Measurements from ENCODE around the gene RGL2.
"Not testable (repeated sequence)": the region's sequence is repeated elsewhere in the genome, so short reads cannot be mapped to it uniquely, and the experiment has no call there.

Gene RGL2

DNA sequence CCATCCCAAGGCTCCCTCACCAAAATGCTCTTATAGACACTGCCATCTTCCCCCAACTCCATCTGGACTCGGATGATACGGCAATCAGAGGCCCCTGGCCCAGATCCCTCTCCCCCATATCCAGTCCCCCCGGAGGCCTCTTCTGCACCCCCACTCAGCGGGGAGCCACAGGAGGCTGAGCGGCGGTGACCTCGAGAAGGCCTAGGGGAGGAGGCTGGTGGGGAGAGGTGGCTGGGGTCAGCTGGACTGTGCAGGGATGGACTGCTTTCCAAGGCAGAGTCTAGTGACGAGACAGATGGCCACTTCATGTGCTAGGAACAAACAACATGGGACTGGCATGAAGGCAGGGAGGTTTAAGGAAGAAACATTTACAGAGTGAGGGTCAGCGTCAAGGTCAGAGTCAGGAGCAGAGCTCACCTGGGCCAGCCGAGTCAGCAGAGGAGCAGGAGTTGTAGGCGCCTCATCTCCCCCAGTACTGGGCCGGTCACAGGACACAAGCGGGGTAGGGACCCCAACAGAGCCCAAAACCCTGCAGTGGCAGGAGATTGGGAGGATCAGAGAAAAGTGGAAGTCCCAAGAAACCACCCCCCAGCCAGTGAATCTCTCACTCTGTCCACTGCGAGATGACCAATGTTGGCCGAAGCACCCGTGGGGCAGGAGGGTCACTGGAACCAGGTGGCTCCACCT is 5.6 kb downstream of the RGL2 start:
- no peak for DNase-seq

GRCh38 chr6:33290459-33290858 is 8.3 kb downstream of the RGL2 start:
- DNase-seq = no peak

DNA sequence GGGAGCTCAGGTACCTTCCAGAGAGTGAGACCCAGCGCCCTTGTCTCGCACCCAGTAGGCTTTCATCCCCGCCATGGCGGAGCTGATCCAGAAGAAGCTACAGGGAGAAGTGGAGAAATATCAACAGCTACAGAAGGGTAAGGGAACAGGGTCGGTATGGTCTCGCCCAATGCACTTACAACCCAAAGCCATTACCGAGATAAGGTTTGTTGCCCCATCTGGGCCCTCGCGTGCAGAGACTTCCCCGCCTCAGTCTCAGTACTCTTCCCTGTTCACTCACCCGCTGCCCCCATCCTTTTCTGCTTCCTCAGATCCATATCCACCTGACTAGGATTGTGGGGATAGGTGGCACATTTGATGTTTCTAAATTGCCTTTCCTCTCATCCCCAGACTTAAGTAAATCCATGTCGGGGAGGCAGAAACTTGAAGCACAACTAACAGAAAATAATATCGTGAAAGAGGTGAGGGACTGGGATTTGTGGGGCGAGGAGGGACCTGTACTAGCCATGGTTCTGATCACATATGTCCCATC is 8.9 kb downstream of the RGL2 start:
- peak; percentile 70 for DNase-seq

- peak; percentile 98 for DNase-seq
Measured at GRCh38 chr6:33288921-33289783, 9.6 kb downstream of the RGL2 start, which contains the start of the genes PFDN6 and WDR46. Gene PFDN6, plus strand, starts transcription at chr6:33289601. Its CDS starts 256 bp downstream, at chr6:33289857. Gene WDR46, minus strand, starts transcription at chr6:33289239. Its CDS starts 69 bp downstream, at chr6:33289170.

DNA sequence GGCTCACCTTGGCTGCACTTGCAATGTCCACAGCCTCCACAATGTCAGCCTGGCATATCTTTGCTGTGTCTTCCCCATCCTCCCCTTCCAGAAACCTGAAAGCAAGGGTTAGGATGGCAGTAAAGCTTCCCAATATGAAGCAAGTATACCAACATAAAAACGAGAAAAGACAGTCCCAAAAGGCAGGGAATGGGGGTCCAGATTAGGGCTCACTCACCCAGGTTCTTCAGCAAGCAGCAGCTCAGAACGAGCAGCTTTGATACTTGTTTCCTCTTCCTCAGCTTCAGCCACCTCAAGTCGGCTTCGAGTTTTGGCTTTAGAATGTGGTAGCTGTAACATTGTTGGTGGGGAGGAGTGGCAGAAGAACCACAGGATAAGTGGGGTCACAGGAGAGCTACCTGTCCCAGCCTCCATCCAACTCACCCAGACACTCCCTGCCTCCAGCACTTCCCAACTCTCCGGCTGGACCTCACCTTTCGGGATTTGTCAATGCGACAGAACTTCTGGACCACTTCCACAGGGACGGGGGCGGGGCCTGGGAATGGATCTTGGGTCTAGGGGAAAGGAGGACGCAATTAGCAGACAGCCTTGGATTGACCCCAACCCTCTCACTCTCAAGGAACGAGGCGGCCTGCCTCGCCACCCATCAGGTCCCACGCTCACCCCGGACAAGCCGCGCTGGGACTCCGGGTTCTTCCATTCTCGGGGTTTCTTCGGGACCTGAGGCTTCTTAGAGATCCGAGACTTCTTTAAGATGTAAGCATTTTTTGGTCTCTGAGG is 10.4 kb downstream of the RGL2 start:
- DNase-seq = no peak

DNA sequence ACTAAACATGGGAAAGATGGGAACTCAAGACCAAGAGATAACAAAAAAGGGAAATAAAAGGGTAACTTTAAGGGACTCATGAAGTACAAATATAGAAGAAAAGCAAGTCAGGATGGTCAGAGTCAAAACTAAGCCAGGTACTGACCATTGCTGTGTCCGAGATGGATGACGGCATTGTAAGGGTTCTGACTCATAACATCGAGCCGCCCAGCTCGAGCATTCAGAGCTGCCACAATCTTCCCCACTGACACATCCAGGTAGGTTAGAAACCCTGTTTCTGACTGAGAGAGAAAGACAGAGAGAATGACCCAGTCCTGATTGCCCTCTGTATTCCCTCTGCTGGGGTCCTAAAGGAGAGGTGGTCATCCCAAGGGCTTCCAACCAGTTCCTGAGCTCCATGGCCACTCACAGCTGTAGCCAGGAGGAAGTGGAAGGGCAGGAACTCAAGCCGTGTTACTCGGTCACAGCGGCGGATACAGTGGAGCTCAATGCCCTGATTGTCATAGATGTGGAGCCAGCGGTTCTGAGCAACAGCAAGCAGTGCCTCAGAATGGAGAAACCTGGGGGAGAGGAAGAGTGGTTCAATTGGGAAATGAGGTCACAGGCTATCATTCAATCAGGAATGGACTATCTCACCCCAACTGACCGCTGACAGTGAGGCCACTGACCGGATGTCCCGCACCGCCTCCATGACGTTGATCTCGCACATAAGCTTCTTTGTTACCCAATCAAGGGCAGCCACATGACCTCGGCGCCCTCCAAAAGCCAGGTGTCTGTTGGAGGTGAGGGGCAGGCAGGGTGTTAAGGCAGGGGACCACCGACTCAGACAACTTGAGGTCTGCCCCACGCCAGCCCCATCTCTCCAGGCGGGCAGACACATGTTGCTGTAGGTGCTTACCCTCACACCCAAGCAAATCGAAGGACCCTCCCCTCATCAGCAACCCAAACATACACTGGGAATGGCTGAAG is 11.5 kb downstream of the RGL2 start:
- DNase-seq = no peak

DNA sequence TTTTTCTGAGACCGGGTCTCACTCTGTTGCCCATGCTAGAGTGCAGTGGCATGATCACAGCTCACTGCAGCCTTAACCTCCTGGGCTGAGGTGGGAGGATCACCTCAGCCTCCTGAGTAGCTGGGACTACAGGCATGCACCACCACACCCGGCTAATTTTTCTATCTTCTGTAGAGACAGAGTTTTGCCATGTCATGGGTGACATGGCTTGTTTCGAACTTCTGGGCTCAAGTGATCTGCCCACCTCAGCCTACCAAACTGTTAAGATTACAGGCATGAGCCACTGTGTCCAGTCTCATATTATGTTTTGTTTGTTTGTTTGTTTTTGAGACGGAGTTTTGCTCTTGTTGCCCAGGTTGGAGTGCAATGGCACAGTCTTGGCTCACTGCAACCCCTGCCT is 13.5 kb downstream of the RGL2 start:
- not testable (repeated sequence) for DNase-seq

- DNase-seq = no peak
Measured at GRCh38 chr6:33280539-33280938, 18.2 kb downstream of the RGL2 start.

DNA sequence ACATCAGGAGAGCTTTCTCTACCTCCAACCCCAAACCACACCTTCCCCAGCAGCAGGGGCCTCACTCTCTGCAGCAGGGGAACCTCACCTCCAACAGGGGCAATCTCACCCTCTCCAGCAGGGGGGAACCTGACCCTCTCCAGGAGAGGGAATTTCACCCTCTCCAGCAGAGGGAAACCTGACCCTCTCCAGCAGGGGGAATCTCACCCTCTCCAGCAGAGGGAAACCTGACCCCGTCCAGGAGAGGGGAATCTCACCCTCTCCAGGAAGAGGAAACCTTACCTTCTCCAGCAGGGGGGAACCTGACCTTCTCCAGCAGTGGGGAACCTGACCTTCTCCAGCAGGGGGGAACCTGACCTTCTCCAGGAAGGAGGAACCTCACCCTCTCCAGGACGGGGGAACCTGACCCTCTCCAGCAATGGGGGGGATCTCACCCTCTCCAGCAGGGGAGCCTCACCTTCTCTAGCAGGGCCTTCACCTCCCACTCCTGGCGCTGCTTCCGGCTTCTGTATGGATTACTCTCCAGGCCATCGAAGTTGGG is 18.7 kb downstream of the RGL2 start:
- DNase-seq = peak; percentile 84

DNA sequence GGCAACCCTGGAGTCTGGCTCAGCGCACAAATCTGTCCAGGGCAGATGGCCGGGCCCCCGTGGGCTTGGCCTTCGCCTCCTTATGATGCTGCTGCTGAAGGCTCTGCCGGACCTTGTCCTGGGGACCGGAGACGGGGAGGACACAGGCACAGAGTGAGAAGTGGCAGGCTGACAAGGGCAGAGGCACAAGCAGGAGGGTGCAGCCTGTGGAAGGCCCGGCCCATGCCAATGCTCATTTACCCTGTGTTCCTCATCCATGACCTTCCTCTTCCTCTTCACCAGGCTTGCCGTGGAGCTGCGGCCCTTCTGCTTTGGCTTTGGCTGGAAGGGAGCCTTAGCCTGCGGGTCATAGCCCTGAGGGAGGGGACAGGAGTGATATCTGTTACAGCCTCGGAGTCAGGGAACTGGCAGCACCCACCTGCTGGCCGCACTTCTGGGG is 19.5 kb downstream of the RGL2 start:
- no peak for DNase-seq

DNA sequence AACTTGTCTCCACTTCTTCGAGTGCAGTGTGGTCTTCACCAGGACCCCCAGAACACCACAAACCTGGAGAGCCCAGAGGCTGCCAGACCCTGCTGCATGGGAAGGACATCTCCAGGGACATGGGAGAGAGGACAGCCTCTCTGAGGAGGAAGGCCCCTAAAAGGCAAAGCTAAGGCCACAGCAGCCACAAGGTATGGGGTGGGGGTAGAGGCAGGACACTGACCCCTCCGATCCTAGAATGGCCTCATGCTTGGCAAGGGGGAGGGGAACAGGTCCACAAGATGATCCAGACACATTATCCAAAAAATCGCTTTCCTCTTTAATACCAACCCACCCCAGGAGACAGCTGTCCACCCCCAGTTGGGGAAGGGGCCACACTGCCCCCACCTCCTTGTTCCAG is 19.9 kb downstream of the RGL2 start:
- no peak for DNase-seq

GRCh38 chr6:33278392-33278741 is 20.4 kb downstream of the RGL2 start:
- no peak for DNase-seq

DNA sequence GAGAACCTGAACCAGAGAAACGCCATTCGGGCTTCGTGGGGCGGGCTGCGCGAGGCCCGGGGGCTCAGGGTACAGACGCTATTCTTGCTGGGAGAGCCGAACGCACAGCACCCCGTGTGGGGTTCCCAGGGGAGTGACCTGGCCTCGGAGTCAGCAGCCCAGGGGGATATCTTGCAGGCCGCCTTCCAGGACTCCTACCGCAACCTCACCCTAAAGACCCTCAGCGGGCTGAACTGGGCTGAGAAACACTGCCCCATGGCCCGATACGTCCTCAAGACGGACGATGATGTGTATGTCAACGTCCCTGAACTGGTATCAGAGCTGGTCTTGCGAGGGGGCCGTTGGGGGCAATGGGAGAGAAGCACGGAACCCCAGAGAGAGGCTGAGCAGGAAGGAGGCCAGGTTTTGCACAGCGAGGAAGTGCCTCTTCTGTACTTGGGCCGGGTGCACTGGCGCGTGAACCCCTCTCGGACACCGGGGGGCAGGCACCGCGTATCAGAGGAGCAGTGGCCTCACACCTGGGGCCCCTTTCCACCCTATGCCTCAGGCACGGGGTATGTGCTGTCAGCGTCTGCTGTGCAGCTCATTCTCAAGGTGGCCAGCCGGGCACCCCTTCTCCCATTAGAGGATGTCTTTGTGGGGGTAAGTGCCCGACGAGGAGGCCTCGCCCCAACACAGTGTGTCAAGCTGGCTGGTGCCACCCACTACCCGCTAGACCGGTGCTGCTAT is 20.9 kb downstream of the RGL2 start:
- DNase-seq = no peak

- peak; percentile 93 for DNase-seq
Measured at GRCh38 chr6:33276864-33277662, 21.7 kb downstream of the RGL2 start, which contains the start of gene B3GALT4. Gene B3GALT4, plus strand, starts transcription at chr6:33277123. Its CDS starts 297 bp downstream, at chr6:33277420.

GRCh38 chr6:33276581-33276863 is 22.2 kb downstream of the RGL2 start:
- no peak for DNase-seq

DNA sequence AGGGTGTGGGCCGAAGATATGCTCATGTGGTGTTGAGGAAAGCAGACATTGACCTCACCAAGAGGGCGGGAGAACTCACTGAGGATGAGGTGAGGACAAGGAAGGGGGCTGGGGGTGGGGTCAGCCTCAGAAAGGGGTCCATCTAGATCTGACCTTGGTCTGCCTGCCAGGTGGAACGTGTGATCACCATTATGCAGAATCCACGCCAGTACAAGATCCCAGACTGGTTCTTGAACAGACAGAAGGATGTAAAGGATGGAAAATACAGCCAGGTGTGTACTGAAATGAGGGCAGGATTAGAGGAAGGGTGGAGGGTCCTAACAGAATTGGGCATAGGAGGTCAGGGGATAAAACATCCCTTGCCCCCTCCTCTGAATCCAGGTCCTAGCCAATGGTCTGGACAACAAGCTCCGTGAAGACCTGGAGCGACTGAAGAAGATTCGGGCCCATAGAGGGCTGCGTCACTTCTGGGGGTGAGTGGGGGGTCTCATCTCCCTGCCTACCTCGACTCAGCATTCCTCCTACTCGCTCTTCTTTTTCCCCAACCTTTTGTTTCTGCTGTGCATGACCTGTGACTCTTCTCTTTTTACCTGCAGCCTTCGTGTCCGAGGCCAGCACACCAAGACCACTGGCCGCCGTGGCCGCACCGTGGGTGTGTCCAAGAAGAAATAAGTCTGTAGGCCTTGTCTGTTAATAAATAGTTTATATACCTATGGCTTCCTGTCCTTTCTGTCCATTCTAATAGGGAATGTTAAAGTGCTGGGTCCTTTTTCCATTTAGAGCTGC is 22.8 kb downstream of the RGL2 start:
- not testable (repeated sequence) for DNase-seq

GRCh38 chr6:33273924-33274902 is 24.5 kb downstream of the RGL2 start:
- no peak for DNase-seq

All from OCI-M1 (cell line).